IPS-NIHi11 (cell line): Measurements from ENCODE around the gene IFNB1.
A peak's percentile ranks its signal among the peaks of the same experiment; 100 is the strongest.

ENCODE experiments used
- DNase-seq: peaks from one replicate; pipeline ENCODE4 v3.0.0; 2012; ENCODE audit warnings: mixed read lengths, low spot score

IFNB1 gene

DNA sequence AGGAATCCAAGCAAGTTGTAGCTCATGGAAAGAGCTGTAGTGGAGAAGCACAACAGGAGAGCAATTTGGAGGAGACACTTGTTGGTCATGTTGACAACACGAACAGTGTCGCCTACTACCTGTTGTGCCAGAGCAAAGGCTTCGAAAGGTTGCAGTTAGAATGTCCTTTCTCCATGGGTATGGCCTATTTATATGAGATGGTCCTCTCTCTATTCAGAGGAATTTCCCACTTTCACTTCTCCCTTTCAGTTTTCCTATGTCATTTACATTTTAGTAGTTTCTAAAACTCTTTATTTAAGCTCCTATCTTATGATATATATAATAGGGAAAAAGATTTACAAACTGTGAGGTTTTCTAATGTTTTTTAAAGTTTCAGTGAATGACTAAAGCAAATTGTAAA lies at the start of gene IFNB1:
IFNB1 (minus strand) TSS at position 162 of the 400 bp plus-strand sequence; CDS start at position 89, 73 bp downstream.
- DNase-seq, result no peak

- DNase-seq, result no peak
These were observed 44.0 kb upstream of the IFNB1 start for GRCh38 chr9:21121595-21122251.

- no peak for DNase-seq
These were observed 43.3 kb upstream of the IFNB1 start for GRCh38 chr9:21121079-21121478.

DNA sequence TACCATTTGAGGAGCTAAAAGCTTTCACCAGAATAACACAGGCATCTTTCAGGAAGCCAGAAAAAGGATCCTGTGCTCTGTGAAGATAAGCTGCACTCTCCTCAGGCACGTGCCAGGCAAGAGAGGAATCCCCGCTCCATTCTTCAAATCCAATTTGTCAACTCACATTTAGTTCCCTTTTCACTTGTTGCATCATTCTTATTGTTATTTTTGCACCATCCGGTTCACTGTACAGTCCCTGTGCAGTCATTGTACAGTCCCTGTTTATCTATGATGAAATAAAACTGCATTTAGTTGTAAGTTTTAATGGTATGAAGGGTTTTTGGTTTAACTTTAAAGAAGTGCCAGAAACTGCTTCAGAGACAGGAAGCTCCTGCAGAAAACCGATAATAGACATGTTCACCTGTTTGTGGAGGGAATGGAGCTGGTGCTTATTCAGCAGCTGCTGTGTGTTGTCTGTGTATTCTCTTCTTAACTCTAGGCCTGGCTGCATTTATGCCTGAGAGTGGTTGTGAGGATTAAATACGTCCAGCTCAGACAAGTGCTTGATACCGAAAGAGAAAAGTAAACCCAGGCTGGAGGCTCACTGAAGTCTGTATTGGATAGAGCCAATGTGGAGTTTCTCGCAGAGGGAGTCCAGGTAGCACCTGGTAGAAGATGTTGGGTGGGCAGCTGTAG lies 41.5 kb upstream of the IFNB1 start:
- no peak for DNase-seq

DNA sequence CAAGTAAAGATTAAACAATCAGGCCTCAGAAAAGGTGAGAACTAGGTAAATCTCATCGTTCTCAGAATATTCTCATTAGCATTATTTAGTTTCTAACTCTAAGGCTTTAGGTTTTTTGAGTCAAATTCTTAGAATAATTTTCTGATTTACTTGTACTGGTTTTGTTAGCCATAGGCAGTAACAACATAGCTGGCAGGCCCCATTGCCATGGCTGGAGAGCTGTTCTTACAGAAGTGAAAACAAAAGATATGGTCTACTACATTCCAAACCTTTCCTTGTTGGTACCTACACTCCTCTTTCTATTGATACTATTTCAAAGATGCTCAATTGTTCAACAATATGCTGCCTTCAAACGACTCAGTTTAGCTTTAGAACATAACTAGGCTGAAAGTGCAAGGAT lies 36.6 kb upstream of the IFNB1 start:
- no peak for DNase-seq

DNA sequence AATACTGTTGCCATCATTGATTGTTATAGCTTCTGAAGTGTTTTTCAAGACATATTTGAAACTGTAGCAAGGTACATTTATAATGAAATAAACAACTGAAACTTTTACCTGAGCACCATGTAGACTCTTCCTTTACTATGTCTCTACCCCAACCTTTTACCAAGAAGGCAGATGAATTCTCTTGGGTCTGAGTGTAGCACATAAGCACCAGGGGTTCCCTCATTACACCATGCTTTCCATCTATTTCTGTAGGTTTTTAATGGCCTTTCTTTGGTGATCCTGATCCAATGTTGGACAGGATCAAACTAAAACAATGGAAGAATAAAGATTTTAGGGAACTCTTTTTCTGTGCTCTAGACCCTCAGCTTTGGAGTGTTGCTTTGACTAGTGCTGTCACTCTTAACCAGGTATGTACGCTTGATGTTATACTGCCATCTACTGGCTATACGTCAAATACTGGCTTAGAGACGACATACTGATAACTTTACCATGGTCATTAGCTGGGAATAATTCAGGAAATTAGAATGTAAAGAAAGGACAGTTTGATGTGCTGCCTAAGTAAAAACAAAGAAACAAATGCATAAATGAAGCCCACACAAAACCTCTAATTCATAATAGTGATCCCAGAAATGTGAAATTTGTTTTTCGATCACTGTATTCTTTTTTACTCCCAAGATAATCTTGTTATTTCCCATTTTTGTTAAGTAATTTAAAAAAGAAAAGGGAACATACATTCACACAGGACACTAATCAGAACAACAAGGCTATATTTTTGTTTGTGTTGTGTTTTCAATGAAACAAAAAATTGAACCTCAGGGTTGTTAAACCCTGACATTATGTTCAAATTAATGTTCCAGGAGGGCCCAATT lies 33.2 kb upstream of the IFNB1 start:
- peak; percentile 65 for DNase-seq

DNA sequence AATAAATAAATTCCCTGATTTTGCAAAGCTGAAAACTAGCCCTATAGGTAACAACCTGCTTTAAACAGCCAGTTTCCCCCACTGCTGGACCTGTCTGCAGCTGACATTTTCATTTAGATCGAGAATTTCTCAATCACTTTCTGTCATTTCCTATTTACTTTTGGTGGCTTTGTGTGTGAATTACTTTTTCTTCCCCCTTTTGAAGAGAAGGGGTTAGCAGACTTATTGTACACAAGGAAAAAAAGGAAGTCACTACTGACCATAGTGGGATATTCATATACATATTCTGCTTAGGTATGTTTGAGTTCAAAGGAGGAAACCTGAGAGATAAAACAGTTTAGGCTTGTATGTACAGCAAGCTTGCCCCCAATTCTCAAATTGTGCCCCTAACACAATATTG lies 27.0 kb upstream of the IFNB1 start:
- no peak for DNase-seq

DNA sequence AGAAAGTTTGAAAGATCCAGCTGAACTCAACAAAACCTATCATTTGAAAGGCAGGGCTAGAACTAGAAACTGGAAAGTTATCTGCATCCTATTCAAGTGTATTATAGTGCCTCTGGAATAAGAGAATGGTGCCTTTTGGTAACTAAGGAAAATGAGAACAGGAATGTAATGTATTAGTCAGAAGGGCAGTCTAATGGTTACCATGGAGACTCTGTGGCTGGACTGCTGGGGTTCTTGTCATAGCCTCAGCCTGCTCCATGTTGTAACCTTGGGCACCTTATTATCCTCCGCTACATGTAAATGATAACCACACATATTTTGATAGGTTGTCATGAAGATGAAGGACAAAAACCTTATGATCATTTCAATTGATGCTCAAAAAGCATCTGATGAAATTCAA lies 24.6 kb upstream of the IFNB1 start:
- DNase-seq, result no peak

DNA sequence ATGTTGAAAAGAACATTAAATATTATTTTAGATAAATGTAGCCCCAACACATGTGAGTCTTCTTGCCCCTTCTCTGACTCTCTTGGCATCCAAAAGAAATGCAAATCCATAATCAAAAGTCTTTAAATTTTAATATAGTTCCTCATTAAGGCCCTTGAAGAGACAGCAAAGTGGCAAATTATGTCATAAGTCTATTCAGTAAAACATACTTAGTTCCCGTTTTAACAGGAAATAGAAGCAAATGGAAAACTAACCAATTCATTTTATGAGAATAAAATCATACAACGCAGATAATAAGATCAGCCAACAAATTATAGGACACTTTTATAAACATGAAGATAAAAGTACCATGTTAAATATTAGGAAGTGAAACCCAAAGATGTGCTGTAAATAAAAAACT lies 20.1 kb upstream of the IFNB1 start:
- no peak for DNase-seq

DNA sequence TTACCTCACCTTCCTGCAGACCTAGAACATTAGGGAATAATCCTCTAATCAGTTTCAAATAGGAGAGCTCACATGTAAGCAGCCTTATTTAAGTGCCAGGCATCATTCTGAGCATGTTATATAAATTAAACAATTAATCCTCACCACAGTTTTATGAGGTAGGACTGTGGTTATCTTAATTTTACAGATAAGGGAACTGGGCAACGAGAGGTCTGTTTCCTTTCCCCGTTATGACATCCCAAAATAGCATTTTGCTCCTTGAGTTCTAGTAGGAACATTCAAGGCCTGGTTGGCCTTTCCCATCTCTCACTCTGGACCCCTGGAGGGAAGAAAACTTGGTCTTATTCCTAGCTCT lies 19.1 kb upstream of the IFNB1 start:
- DNase-seq, result no peak

GRCh38 chr9:21096172-21096900 lies 18.6 kb upstream of the IFNB1 start:
- DNase-seq, result no peak

DNA sequence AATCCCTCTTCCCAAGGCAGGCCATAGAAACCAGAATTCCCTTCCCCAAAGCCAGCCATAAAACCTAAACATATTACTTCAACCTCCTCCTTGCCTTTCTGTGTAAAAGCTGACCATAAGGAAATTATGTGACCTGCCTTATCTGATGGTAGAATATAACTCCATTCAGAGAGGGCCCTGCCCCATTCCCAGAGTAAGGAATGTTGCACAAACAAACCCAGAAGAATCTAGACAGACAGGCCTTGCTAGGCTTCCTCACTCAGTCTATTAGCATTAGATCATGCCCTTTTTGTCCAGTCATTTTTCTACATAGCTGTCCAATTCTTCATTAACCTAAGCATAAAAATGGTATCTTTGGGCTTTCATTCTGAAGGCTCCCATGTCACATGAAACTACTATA lies 17.8 kb upstream of the IFNB1 start:
- no peak for DNase-seq

DNA sequence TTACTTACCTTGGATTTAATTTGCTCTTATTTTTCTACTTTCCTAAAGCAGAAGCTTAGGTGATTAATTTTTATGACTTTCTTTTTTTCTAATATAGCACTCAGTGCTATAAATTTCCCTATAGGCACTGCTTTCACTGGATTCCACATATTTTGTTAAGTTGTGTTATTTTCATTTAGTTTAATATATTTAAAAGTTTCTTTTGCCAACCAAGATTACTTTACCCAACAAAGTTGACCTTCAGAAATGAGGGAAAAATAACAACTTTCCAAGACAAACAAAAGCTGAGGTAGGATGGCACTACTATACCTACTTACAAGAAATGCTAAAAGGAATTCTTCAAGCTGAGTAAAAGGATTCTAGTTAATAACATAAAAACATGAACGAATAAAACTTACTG lies 8.8 kb upstream of the IFNB1 start:
- DNase-seq, result no peak

GRCh38 chr9:21085005-21085404 lies 7.3 kb upstream of the IFNB1 start:
- no peak for DNase-seq

DNA sequence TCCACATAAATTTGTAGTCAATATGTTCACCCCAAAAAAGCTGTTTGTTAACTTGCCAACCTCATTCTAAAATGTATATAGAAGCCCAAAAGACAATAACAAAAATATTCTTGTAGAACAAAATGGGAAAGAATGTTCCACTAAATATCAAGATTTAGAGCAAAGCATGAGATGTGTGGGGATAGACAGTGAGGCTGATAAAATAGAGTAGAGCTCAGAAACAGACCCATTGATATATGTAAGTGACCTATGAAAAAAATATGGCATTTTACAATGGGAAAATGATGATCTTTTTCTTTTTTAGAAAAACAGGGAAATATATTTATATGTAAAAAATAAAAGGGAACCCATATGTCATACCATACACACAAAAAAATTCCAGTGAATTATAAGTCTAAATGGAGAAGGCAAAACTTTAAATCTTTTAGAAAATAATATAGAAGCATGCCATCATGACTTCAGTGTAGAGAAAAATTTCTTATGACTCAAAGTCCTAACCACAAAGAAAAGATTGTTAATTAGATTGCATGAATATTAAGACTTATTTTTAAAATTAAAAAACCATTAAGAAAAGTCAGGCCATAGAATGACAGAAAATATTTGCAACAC lies 6.6 kb upstream of the IFNB1 start:
- DNase-seq, result no peak

DNA sequence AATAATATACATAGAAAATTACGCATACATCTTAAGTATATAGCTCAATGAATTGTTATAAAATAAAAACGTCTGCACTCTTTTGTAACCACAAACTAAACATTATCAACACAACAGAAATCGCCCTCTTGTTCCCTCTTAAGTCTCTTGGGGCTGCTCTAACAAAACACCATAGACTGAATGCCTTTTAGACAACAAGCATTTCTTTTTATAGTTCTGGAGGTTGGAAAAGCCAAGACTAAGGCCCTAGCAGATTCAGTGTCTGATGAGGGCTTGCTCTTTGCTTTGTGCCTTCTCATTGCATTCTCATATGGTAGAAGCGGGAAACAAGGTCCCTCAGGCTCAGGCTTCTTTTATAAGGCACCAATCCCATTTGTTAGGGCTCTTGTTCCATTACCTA lies 4.9 kb upstream of the IFNB1 start:
- DNase-seq, result no peak

- no peak for DNase-seq
These were observed 4.3 kb upstream of the IFNB1 start for GRCh38 chr9:21081999-21082398.

DNA sequence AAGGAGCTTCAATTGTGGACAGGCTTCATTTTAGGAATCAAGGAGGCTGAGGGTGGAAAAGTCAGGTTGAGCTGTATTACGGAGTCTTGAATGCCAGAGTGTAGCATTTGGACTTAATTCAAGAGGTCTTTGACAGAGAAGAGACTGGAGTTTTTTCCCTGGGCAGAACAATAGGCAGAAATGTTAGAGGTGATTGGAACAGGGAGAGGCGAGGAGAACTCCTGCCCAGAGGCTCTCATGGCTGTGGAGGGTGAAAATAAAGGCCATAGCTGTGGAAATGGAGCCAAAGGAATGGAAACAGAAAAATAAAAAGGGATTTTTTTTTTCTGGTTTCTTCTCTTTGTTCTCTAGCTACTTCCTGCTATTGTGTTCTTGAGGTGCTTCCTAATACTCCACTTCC lies 3.7 kb upstream of the IFNB1 start:
- DNase-seq, result no peak

DNA sequence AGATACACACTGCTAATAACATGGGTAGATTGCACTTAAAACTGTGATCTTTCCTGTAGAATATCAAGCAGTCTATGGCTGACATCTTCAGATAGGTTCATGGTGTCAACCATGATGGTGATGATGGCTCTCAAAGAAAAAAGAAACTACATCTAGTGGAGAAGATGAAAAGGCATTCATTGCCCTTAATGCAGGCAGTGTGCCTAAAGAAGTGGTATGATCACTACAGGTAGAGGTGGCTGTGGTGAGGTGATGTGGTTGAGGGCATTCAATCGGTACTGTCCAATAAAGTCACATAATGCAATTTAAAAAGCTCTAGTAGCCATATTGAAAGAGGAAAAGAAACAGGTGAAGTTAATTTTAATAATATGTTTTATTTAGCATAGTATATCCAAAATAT lies 3.1 kb upstream of the IFNB1 start:
- no peak for DNase-seq

DNA sequence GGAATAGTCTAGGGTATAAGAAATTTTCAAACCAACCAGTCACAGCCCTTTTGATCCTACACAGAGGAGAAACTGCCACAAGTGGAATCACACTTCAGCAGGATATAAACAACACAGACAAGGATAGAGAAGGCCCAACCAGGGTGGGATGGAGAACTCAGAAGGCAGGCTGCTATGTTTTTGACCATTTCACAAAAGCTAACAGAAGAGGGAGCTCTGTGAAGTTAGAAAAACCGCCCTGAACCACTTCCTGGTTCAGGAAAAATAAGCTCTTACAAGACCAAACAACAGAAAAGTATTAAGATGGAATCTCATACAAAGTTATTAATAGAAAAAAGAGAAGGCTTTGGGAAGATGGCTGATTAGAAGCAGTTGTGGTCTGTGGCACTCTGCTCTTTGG lies 960 bp upstream of the IFNB1 start:
- DNase-seq, result no peak

DNA sequence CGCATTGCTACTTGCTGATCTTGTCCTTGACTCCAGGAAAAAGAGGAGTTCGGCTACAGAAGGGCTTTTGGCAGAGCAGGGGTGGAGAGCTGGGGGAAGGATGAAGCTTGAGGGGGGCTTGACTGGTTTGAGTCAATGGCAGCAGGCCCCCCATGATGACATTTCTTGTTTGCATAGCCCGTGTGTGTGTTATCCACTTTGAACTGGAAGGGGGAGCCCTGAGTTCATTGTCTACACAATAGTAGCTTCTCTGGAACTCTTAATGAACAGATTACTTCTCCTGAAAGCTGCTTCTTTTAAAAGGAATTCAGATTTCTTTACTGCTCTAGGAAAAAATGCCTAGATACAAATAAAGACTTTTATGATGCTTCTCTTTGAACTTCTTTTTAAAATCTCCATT lies 2.3 kb downstream of the IFNB1 start:
- DNase-seq, result peak; percentile 6

DNA sequence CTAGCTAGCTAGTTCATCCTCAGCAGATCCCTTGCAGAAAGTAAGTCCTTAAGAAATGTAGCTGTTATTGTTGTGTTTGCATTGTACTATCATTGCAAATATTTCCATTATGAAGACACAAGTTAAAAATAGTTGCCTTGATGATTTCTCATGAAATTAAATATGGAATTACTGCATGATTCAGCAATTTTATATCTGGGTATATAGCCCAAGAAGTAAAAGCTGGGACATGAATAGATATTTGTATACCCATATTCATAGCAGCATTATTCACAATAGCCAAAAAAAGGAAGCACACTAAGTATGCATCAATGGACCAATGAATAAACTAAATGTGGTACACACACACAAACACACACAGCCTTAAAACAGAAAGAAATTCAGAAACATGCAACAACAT lies 6.8 kb downstream of the IFNB1 start:
- no peak for DNase-seq
